AG04449 (cell line): ENCODE measurements around the gene MARF1.

Experiments used
- CTCF ChIA-PET: fragments of 350-600 bp; formaldehyde crosslinking; extraction: SDS; loops from one replicate; lab custom pipeline; 2021; ENCODE audit warnings: antibody characterized with exemption; lab: Yijun Ruan, JAX
- POLR2A ChIA-PET: fragments of 400-600, 350-600 bp; formaldehyde crosslinking; extraction: SDS; loops from one replicate; lab custom pipeline; 2020; ENCODE audit warnings: antibody characterized with exemption, inconsistent platforms; lab: Yijun Ruan, JAX
- DNase-seq: peaks from one replicate; pipeline ENCODE4 v3.0.0-alpha.2; 2010; ENCODE audit warnings: low read depth, low spot score
- H3K4me3 ChIP-seq: 2 replicates; pipeline ENCODE4 v1.5.1; 2011; ENCODE audit warnings: low read depth, mild to moderate bottlenecking, control low read depth, low read length
- TF ChIP-seq, protein P1 (sequence below): IDR thresholded peaks from one replicate; pipeline ENCODE4 v1.5.1; 2011; ENCODE audit warnings: mild to moderate bottlenecking, moderate library complexity, low read length, control low read depth, inconsistent platforms; ENCODE audit not compliant: insufficient read depth; ENCODE audit errors: missing control alignments

The MARF1 gene

DNA sequence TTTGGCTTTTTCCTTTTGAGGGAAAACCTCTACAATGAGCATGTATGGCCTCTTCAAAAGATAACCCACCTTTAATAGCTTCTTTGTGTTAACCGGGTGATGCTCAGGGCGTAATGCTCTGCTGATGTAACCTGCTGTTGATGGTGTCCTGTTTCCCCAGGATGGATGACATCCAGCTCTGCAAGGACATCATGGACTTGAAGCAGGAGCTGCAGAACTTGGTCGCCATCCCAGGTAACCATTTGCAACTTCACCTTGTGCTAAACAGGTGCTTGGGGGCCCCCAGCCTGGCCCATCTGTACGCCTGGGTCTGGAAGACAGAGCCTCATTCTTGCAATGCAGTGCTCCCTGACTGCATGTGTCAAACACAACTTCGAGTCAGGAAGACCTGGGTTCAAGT is 75.1 kb downstream of the MARF1 start:
- DNase-seq, result no peak
- TF ChIP-seq, protein P1, sequence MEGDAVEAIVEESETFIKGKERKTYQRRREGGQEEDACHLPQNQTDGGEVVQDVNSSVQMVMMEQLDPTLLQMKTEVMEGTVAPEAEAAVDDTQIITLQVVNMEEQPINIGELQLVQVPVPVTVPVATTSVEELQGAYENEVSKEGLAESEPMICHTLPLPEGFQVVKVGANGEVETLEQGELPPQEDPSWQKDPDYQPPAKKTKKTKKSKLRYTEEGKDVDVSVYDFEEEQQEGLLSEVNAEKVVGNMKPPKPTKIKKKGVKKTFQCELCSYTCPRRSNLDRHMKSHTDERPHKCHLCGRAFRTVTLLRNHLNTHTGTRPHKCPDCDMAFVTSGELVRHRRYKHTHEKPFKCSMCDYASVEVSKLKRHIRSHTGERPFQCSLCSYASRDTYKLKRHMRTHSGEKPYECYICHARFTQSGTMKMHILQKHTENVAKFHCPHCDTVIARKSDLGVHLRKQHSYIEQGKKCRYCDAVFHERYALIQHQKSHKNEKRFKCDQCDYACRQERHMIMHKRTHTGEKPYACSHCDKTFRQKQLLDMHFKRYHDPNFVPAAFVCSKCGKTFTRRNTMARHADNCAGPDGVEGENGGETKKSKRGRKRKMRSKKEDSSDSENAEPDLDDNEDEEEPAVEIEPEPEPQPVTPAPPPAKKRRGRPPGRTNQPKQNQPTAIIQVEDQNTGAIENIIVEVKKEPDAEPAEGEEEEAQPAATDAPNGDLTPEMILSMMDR, result no peak
- ChIA-PET CTCF (interaction anchor here (1.0 to 1.7 kb wide), 3 partner anchors 14 to 17 kb away, joined by 3 to 5 read pairs (median 4); no protein-coding TSS in a partner anchor), POLR2A (no interaction called here)
- no peak overlapping the region for H3K4me3 ChIP-seq

DNA sequence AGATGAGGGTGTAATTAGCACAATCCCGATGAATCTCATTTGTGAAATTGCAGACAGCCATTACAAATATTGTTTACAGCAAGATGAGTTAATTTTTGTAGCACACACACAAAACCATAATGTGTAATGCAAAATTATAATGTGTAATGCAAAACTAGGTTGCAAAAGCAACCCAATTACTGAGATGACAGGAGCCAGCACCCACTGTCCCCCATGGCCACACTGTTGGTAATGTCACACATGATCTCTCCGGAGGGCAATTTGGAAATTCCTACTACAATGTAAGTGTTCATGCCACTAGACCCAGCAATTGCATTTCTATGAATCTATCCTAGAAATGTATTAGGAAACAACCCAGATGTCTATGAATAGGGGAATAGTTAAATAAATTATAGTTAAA is 76.9 kb downstream of the MARF1 start:
- H3K4me3 ChIP-seq, result no peak overlapping the region
- CTCF ChIA-PET, result interaction anchor here (0.9 kb wide), 1 partner anchor 14 kb away, joined by 5 read pairs; no protein-coding TSS in a partner anchor
- TF ChIP-seq, protein P1, result no peak
- DNase-seq, result no peak
- POLR2A ChIA-PET, result no interaction called here

- ChIA-PET POLR2A (no interaction called here), CTCF (interaction anchor here (0.8 to 1.8 kb wide), 2 partner anchors 12 to 14 kb away, joined by 4 to 18 read pairs; no protein-coding TSS in a partner anchor)
- TF ChIP-seq, protein P1, result no peak
- DNase-seq, result no peak
- H3K4me3 ChIP-seq, result no peak overlapping the region
These were observed 78.2 kb downstream of the MARF1 start for GRCh38 chr16:15564604-15565339.

DNA sequence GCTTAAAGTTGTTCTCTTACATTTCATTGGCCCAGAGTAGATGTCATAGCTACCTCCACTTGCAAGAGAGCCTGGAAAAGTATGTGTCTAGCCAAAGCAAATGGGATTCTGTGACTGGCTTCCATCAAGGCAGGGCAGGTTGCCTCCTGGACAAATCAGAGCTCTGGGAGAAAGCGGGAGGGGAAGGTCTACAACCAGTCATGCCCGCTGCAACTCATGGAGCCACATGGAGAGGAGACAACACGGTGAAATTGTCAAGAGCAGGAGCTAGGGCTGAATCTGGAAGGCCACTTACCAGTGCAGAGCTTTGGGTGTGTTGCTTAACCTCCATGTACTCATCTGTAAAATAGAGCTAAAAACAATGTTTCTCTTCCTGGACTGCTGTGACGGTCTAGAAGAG is 83.8 kb downstream of the MARF1 start:
- ChIA-PET CTCF (interaction anchor here (0.8 to 3.8 kb wide), 4 partner anchors 9 to 83 kb away, joined by 3 to 22 read pairs (median 3); no protein-coding TSS in a partner anchor), POLR2A (no interaction called here)
- TF ChIP-seq, protein P1, result no peak
- no peak for DNase-seq
- H3K4me3 ChIP-seq, result no peak overlapping the region

DNA sequence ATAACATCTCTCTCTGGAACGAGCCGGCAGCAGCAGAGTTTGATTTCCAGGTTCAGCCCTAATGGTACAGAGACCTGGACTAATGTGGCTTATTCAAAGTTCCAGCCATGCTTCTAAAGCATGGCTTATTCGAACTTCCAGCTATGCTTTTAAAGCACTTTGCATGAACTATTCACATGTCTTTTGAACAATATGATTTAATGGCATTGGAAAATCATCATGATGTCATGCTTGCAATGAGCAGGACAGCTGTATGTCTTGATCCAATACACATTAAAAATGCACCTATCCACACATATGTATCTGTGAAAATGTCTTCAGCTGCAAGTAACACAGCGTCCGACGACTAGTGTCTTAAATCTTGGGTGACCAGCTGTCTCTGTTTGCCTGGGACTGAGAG is 85.7 kb downstream of the MARF1 start:
- no peak overlapping the region for H3K4me3 ChIP-seq
- POLR2A ChIA-PET, result no interaction called here
- no peak for DNase-seq
- TF ChIP-seq, protein P1, result no peak
- CTCF ChIA-PET, result no interaction called here

GRCh38 chr16:15556130-15556529 is 86.8 kb downstream of the MARF1 start:
- ChIA-PET POLR2A (no interaction called here), CTCF (no interaction called here)
- TF ChIP-seq, protein P1, result no peak
- DNase-seq, result no peak
- no peak overlapping the region for H3K4me3 ChIP-seq
